GM12878 (cell line): ENCODE results near the gene GPC5. TPM values are rescaled to one million over a fixed set of nuclear protein-coding genes. Genes with fewer than 3 reads are reported as not detected.

Experiments
- ATAC-seq: fragments of 200-7000 bp; cut with Tn5 transposase; 3 replicates; pipeline ENCODE4 v1.9.1; 2020; ENCODE audit warnings: mild to moderate bottlenecking, moderate library complexity
- BruUV-seq: library from RNA; stranded (reverse); fragments of 400-500 nt; replicated peaks from 2 replicates; lab custom pipeline; 2021; lab: Mats Ljungman, UMichigan
- CTCF ChIA-PET: fragments of 300-600 bp; sonication (Branson Sonifier 250); formaldehyde crosslinking; extraction: SDS; loops from one replicate; lab custom pipeline; 2021; ENCODE audit warnings: inconsistent platforms; lab: Yijun Ruan, JAX
- POLR2A ChIA-PET: fragments of 350-600 bp; formaldehyde crosslinking; extraction: SDS; loops from one replicate; lab custom pipeline; 2021; ENCODE audit warnings: inconsistent platforms; lab: Charles Lee
- RAD21 ChIA-PET: fragments of 300-600 bp; sonication (Branson Sonifier 250); formaldehyde crosslinking; loops from one replicate; lab custom pipeline; 2023; ENCODE audit warnings: antibody characterized with exemption; ENCODE audit not compliant: unreplicated experiment; lab: Charles Lee
- SMC1A ChIA-PET: fragments of 300-600 bp; sonication (Branson Sonifier 250); formaldehyde crosslinking; loops from one replicate; lab custom pipeline; 2023; ENCODE audit not compliant: unreplicated experiment, uncharacterized antibody; lab: Charles Lee
- DNase-seq: peaks from one replicate; pipeline ENCODE4 v3.0.0-alpha.2; 2011; ENCODE audit warnings: low read depth, low spot score
- FAIRE-seq: peaks from 3 replicates; lab custom pipeline; 2011; peaks lifted over from hg19 to GRCh38; lab: Jason Lieb, UNC
- H2AFZ ChIP-seq: 2 replicates; pipeline ENCODE4 v1.6.0; 2011; ENCODE audit warnings: low read depth, low read length, control low read depth; ENCODE audit not compliant: control insufficient read depth
- H3K27ac ChIP-seq: 2 replicates; pipeline ENCODE4 v1.5.1; 2011; ENCODE audit warnings: control low read depth; ENCODE audit not compliant: control insufficient read depth, insufficient read depth
- H3K27me3 ChIP-seq, 2 experiments: replicated peaks in 1 of 2; 2 replicates each; pipeline versions ENCODE4 v1.6.0 to v1.6.1; 2011; ENCODE audit warnings: low read length in 1 of 2; ENCODE audit not compliant: control insufficient read depth in 2 of 2, insufficient read depth in 2 of 2
- H3K36me3 ChIP-seq, 2 experiments: 2 replicates each; pipeline ENCODE4 v1.5.1; 2011; ENCODE audit warnings: low read length in 1 of 2; ENCODE audit not compliant: control insufficient read depth in 2 of 2, insufficient read depth in 2 of 2
- H3K4me1 ChIP-seq: 2 replicates; pipeline ENCODE4 v1.6.1; 2011; ENCODE audit warnings: mild to moderate bottlenecking, low read length, moderate library complexity, mixed read lengths; ENCODE audit not compliant: control insufficient read depth, insufficient read depth
- H3K4me2 ChIP-seq: 2 replicates; pipeline ENCODE4 v1.6.0; 2011; ENCODE audit warnings: control low read depth; ENCODE audit not compliant: control insufficient read depth, insufficient read depth
- H3K4me3 ChIP-seq: fragments of 200-600 bp; sonication (generic); 2 replicates; pipeline ENCODE4 v1.5.1; 2016
- H3K79me2 ChIP-seq: 2 replicates; pipeline ENCODE4 v1.6.0; 2011; ENCODE audit warnings: low read length; ENCODE audit not compliant: control insufficient read depth, insufficient read depth
- H3K9ac ChIP-seq: 2 replicates; pipeline ENCODE4 v1.8.0; 2011; ENCODE audit warnings: low read length, control low read depth, mixed read lengths; ENCODE audit not compliant: control insufficient read depth, insufficient read depth
- H3K9me3 ChIP-seq: replicated peaks from 3 replicates; pipeline ENCODE4 v1.5.1; 2011; ENCODE audit warnings: mild to moderate bottlenecking, low read length; ENCODE audit not compliant: control insufficient read depth, insufficient read depth
- H4K20me1 ChIP-seq: 2 replicates; pipeline ENCODE4 v1.6.0; 2011; ENCODE audit not compliant: control insufficient read depth, insufficient read depth
- EED ChIP-seq: sonication (generic); IDR thresholded peaks from 2 replicates; pipeline ENCODE4 v1.6.1; 2016; ENCODE audit warnings: antibody characterized with exemption, low read depth
- FOXM1 ChIP-seq: IDR thresholded peaks from 2 replicates; pipeline ENCODE4 v1.6.1; 2012; ENCODE audit warnings: low read depth, mild to moderate bottlenecking, inconsistent platforms, low read length, moderate library complexity
- IRF5 ChIP-seq: fragments of 450-650 bp; IDR thresholded peaks from 2 replicates; pipeline ENCODE4 v1.6.1; 2017; ENCODE audit warnings: borderline replicate concordance
- NFYA ChIP-seq: IDR thresholded peaks from 2 replicates; pipeline ENCODE4 v1.6.1; 2011; ENCODE audit warnings: low read depth, mild to moderate bottlenecking, low read length, improper control_type of control experiment, borderline replicate concordance
- NR2C1 ChIP-seq: fragments of 450-650 bp; IDR thresholded peaks from 2 replicates; pipeline ENCODE4 v1.6.1; 2017; ENCODE audit warnings: antibody characterized with exemption, mild to moderate bottlenecking, moderate library complexity
- PAX8 ChIP-seq: fragments of 450-650 bp; IDR thresholded peaks from 2 replicates; pipeline ENCODE4 v1.6.1; 2017; ENCODE audit warnings: mild to moderate bottlenecking, moderate library complexity
- POLR2A ChIP-seq: IDR thresholded peaks from 2 replicates; pipeline ENCODE4 v1.6.1; 2011; ENCODE audit warnings: low read depth, mild to moderate bottlenecking, low read length
- POU2F2 ChIP-seq: IDR thresholded peaks from 3 replicates; pipeline ENCODE4 v1.6.1; 2011; ENCODE audit warnings: low read depth, mild to moderate bottlenecking, low read length, borderline replicate concordance
- RB1 ChIP-seq: fragments of 450-650 bp; formaldehyde crosslinking; IDR thresholded peaks from 2 replicates; pipeline ENCODE4 v1.6.1; 2017; ENCODE audit warnings: mild to moderate bottlenecking, borderline replicate concordance
- RELA ChIP-seq: fragments of 450-650 bp; IDR thresholded peaks from 2 replicates; pipeline ENCODE4 v1.8.0; 2014; ENCODE audit warnings: borderline replicate concordance; ENCODE audit not compliant: partially characterized antibody
- SPI1 ChIP-seq: IDR thresholded peaks from 2 replicates; pipeline ENCODE4 v1.6.1; 2011; ENCODE audit warnings: low read depth, mild to moderate bottlenecking, low read length, moderate library complexity, borderline replicate concordance; ENCODE audit not compliant: insufficient read depth
- WGBS: methylation state at CpG from one replicate; pipeline ENCODE4 v1.1.6; 2016; ENCODE audit warnings: low lambda C conversion rate; ENCODE audit not compliant: insufficient replicate concordance, insufficient coverage; ENCODE audit errors: missing lambda C conversion rate; 5-methylcytosine and 5-hydroxymethylcytosine counted together
- in situ Hi-C: fragments of 300-500 bp; cut with MboI; formaldehyde crosslinking; loops from 9 replicates; pipeline ENCODE4 v1.14.3; 2018; ENCODE audit warnings: mixed read lengths
- intact Hi-C: fragments of 100-400 bp; cut with micrococcal nuclease; formaldehyde crosslinking; loops from one replicate; pipeline ENCODE4 v1.14.2; 2022; ENCODE audit not compliant: unreplicated experiment
- polyA plus RNA-seq, 11 experiments: library from polyadenylated mRNA; depleted of rRNA in 4 of 11; unstranded in 6 of 11; stranded (reverse) in 5 of 11; fragments of >200 nt; fragmentation: Nextera tagmentation in 4 of 11; fragmentation: Illumina TruSeq in 1 of 11; extraction: Ambion mirVana in 4 of 11; extraction: Trizol in 1 of 11; gene quantifications; 1 replicate in 1 of 11; 2 replicates in 10 of 11; pipeline versions ENCODE4 v1.2.1 to v1.2.3, GENCODE V29; 2011 to 2016; ENCODE audit warnings: inconsistent platforms in 2 of 11, missing spikeins in 2 of 11, low read depth in 1 of 11
- total RNA-seq, 4 experiments: library from RNA; depleted of rRNA in 3 of 4; stranded (reverse); fragments of >200 nt in 3 of 4; fragmentation: Illumina TruSeq in 1 of 4; extraction: Trizol in 1 of 4; gene quantifications; 2 replicates each; pipeline versions ENCODE4 v1.2.1 to v1.2.3, GENCODE V29; 2013 to 2021
- TF ChIP-seq, protein P1 (sequence below): IDR thresholded peaks from 2 replicates; pipeline ENCODE4 v1.6.1; 2011; ENCODE audit warnings: mild to moderate bottlenecking, low read depth, low read length, moderate library complexity; ENCODE audit not compliant: insufficient replicate concordance

Gene GPC5
- total and polyA plus RNA-seq, 10 of the 15 experiments (the other 5 are each of a cell fraction or from before 2014, with no cell fraction given): 0.05 to 0.87 (median 0.44) TPM; not detected in 1

- ATAC-seq (no peak), FAIRE-seq (no peak), DNase-seq (no peak)
- SMC1A ChIA-PET: no interaction called here
- H3K27me3 ChIP-seq: no peaks in the 10 kb centered on the region
- H3K79me2 ChIP-seq: no peaks in the 10 kb centered on the region
- H3K4me2 ChIP-seq: no peak overlapping the region
- no peaks in the 10 kb centered on the region for H3K36me3 ChIP-seq
- H3K4me3 ChIP-seq: no peak overlapping the region
- in situ Hi-C loops (no loop called here), intact Hi-C loops (no loop called here)
- TF ChIP-seq SPI1 (no peak), NFYA (no peak), IRF5 (no peak), NR2C1 (no peak), FOXM1 (no peak), RB1 (no peak), PAX8 (no peak), POLR2A (no peak), POU2F2 (no peak), EED (no peak), RELA (no peak)
- TF ChIP-seq, protein P1, sequence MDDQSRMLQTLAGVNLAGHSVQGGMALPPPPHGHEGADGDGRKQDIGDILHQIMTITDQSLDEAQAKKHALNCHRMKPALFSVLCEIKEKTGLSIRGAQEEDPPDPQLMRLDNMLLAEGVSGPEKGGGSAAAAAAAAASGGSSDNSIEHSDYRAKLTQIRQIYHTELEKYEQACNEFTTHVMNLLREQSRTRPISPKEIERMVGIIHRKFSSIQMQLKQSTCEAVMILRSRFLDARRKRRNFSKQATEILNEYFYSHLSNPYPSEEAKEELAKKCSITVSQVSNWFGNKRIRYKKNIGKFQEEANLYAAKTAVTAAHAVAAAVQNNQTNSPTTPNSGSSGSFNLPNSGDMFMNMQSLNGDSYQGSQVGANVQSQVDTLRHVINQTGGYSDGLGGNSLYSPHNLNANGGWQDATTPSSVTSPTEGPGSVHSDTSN: no peak
- no peaks in the 10 kb centered on the region for H3K9me3 ChIP-seq
- no peaks in the 10 kb centered on the region for H3K4me1 ChIP-seq
- RAD21 ChIA-PET: no interaction called here
- POLR2A ChIA-PET: no interaction called here
- 20% methylated on average over 4 of the region's 4 CpGs for WGBS
- H2AFZ ChIP-seq: no peak overlapping the region
- H4K20me1 ChIP-seq: no peaks in the 10 kb centered on the region
- CTCF ChIA-PET: no interaction called here
- BruUV-seq: no TSS peak
- H3K9ac ChIP-seq: no peak overlapping the region
- H3K27ac ChIP-seq: no peak overlapping the region
These were observed 1227.9 kb downstream of the GPC5 start for GRCh38 chr13:92626274-92626673.
